HFF-Myc (cell line): ENCODE data around the gene DDX31.

ENCODE experiments used
- DNase-seq: peaks from one replicate; pipeline ENCODE4 v3.0.0-alpha.2; 2011; ENCODE audit warnings: low read depth; ENCODE audit errors: extremely low read depth
- H3K4me3 ChIP-seq: replicated peaks from 2 replicates; pipeline ENCODE4 v1.5.1; 2011; ENCODE audit warnings: low read depth, mild to moderate bottlenecking, control low read depth, low read length
- TF ChIP-seq, protein P1 (sequence below): IDR thresholded peaks from 2 replicates; pipeline ENCODE4 v1.5.1; 2012; ENCODE audit warnings: mild to moderate bottlenecking, low read depth, low read length, control low read depth; ENCODE audit errors: missing control alignments

The DDX31 gene

DNA sequence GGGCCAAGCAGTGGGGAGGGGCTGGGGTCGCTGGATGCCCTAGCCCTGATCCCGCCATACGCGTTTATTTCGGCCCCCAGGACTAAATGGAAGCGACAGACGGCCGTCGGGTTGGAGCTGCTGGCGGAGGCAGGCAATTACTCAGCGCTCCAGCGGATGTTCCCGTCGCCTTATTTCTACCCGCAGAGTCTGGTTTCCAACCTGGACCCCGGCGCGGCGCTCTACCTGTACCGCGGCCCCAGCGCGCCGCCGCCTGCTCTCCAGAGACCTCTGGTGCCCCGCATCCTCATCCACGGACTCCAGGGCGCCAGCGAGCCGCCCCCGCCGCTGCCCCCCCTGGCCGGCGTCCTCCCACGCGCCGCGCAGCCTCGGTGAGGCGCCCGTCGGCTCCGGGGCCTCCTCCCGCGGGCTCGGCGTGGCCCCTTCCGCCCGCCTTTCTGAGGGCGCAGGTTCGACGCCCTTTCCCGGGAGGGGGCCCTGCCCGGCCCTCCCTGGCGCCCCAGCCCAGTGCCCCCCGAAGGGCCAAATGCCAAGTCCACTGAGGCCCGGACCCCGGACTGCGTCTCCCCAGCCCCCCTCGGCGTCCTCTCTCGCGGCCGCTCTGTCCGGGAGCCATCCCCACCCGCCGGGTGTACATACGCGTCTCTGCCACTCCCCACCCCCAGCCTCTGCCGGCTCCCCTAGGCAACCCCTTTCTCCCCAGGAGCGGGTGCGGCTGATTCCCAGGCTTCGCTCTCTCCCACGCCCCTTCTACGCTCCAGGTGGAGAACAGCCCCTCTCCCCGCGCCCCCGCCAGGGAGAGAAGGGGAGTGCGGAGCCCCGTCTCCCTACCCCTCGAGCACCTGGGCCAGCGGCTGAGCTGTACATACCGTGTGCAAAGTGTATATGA lies 80.4 kb downstream of the DDX31 start:
- no peak overlapping the region for H3K4me3 ChIP-seq
- no peak for DNase-seq
- TF ChIP-seq, protein P1, sequence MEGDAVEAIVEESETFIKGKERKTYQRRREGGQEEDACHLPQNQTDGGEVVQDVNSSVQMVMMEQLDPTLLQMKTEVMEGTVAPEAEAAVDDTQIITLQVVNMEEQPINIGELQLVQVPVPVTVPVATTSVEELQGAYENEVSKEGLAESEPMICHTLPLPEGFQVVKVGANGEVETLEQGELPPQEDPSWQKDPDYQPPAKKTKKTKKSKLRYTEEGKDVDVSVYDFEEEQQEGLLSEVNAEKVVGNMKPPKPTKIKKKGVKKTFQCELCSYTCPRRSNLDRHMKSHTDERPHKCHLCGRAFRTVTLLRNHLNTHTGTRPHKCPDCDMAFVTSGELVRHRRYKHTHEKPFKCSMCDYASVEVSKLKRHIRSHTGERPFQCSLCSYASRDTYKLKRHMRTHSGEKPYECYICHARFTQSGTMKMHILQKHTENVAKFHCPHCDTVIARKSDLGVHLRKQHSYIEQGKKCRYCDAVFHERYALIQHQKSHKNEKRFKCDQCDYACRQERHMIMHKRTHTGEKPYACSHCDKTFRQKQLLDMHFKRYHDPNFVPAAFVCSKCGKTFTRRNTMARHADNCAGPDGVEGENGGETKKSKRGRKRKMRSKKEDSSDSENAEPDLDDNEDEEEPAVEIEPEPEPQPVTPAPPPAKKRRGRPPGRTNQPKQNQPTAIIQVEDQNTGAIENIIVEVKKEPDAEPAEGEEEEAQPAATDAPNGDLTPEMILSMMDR = no peak

- H3K4me3 ChIP-seq = no peak overlapping the region
- DNase-seq = no peak
- TF ChIP-seq, protein P1 = no peak
These were observed 81.2 kb downstream of the DDX31 start for GRCh38 chr9:132588501-132589147.

DNA sequence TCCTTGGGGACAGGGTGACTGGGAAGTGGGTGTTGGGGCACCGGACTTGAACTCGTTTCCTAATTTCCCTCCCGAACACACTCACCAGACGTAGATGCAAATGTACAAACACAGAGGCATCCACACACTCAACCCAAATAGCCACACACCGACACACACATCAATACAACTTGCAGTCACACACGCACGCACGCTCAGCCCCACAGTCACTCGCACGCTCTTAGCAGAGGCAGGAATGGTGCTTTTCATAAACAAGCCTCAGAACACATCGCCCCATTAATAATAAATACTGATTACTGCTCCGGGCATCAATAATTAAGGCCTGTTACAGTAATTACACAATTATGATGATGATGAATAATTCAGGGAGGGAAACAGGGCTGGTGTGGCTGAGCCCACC lies 81.7 kb downstream of the DDX31 start:
- DNase-seq = no peak
- no peak overlapping the region for H3K4me3 ChIP-seq

GRCh38 chr9:132587592-132587955 lies 82.2 kb downstream of the DDX31 start:
- TF ChIP-seq, protein P1 = no peak
- DNase-seq = no peak
- H3K4me3 ChIP-seq = no peak overlapping the region

More for the DNA sequence above, 81.7 kb downstream of the DDX31 start:
- TF ChIP-seq, protein P1 = no peak

DNA sequence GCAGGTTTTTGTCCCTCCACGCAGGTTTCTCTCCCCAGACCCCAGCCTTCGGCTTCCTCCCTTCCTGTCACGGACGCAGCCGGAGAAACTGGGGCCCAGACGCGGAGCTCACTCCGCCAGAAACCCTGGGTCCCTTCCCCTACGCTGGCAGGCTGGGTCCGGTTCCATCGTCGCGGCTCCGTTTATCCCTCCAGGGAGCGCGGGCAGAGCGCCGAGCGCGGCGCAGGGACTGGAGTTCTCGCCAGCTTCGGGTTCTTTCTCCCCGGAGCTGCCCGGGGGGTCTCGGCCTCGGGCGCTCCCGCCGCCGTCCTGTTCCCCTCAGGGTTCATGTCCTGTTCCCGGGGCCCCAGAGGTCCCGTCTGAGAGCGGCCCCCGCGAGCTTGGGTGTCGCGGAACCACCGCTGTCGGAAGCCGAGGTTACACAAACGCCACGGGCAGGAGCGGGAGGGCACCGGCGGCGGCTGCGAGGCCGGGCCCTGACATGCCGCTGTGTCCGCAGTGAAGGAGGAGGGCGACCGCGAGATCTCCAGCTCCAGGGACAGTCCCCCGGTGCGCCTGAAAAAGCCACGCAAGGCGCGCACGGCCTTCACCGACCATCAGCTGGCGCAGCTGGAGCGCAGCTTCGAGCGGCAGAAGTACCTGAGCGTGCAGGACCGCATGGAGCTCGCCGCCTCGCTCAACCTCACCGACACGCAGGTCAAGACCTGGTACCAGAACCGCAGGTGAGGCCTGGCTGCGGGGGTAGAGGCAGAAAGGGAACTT lies 82.8 kb downstream of the DDX31 start:
- no peak for DNase-seq
- no peak overlapping the region for H3K4me3 ChIP-seq
- TF ChIP-seq, protein P1 = no peak

DNA sequence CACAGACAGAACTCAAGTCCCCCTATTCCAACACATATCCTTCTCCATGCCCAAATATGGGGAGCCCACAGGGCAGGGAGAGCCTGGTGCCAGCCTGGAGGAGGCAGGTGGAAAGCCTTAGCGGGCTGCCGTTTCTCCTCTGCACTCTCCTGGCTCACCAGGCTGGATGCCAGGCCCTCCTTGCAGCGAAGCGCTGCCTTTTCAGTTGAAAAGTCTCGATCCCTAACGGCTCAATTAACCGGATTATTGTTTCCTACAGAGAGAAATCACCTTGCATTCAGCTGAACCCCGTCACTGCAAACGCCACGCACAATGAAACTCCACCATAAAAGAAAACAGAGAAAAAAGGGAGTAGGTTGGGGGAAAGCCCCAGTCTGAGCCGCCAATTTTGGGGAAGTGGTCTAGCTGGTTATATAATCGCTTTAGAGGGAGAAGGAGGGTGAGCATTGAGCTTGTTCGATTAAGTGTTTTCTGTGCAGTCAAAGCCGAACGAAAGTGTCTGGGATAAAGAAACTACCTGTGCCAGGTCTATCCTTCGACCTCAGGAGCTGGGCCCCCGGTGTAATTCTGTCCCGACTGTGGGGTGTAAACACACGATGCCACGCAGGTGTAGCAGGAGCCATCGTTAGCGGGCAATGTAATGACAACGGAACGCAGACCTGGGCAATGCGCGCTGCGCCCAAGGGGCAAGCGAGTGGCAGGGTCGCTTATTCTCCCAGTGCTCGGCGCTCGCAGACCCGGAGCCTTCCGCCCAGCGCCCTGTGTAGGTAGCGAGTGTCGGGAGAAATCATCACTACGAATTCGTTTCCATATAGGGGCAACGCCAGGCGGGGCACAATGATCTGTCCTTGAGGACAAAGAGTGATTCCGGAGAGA lies 83.6 kb downstream of the DDX31 start:
- no peak for DNase-seq
- H3K4me3 ChIP-seq = no peak overlapping the region
- TF ChIP-seq, protein P1 = no peak
